WTC11 (cell line): ENCODE results near the gene ATP9A. TPM values are rescaled to one million over a fixed set of nuclear protein-coding genes. Genes with fewer than 3 reads are reported as not detected.
A peak's percentile ranks its signal among the peaks of the same experiment; 100 is the strongest.

Source experiments
- ATAC-seq: fragments of 200-7000 bp; cut with Tn5 transposase; 2 replicates; pipeline ENCODE4 v1.10.0; 2021; ENCODE audit warnings: mild to moderate bottlenecking, moderate library complexity
- CTCF ChIA-PET: fragments of 300-600 bp; sonication (Branson Sonifier 250); formaldehyde crosslinking; loops from one replicate; lab custom pipeline; 2021; ENCODE audit warnings: antibody characterized with exemption; lab: Charles Lee
- POLR2A ChIA-PET: fragments of 350-600 bp; sonication (Branson Sonifier 250); formaldehyde crosslinking; loops from one replicate; lab custom pipeline; 2021; ENCODE audit warnings: antibody characterized with exemption; lab: Charles Lee
- DNase-seq: peaks from one replicate; pipeline ENCODE4 v3.0.0; 2021; ENCODE audit warnings: low spot score
- H3K27ac Mint-ChIP-seq: 2 replicates; pipeline ENCODE4 v1.8.0; 2021; ENCODE audit warnings: mixed read lengths
- H3K27me3 Mint-ChIP-seq: 2 replicates; pipeline ENCODE4 v1.8.0; 2021; ENCODE audit warnings: low read depth, mild to moderate bottlenecking, moderate library complexity, mixed read lengths
- H3K36me3 Mint-ChIP-seq: 2 replicates; pipeline ENCODE4 v1.8.0; 2021; ENCODE audit warnings: mixed read lengths
- H3K4me1 Mint-ChIP-seq: 2 replicates; pipeline ENCODE4 v1.8.0; 2022; ENCODE audit warnings: mixed read lengths
- H3K4me3 Mint-ChIP-seq: 2 replicates; pipeline ENCODE4 v1.8.0; 2021; ENCODE audit warnings: mild to moderate bottlenecking, moderate library complexity, mixed read lengths
- H3K9me3 Mint-ChIP-seq: 2 replicates; pipeline ENCODE4 v1.8.0; 2021; ENCODE audit warnings: mixed read lengths
- ATF2 ChIP-seq: sonication (generic); formaldehyde crosslinking; IDR thresholded peaks from 2 replicates; pipeline ENCODE4 v1.8.1; 2022; ENCODE audit warnings: low read depth, missing genetic modification reagents, borderline replicate concordance
- ATF3 ChIP-seq: sonication (generic); formaldehyde crosslinking; conservative IDR thresholded peaks from 2 replicates; pipeline ENCODE4 v1.8.1; 2022; ENCODE audit warnings: mild to moderate bottlenecking, missing genetic modification reagents
- CDX4 ChIP-seq: fragments of 250-450 bp; sonication (Bioruptor Pico); IDR thresholded peaks from 2 replicates; pipeline ENCODE4 v1.9.0; 2021; ENCODE audit warnings: moderate library complexity, mild to moderate bottlenecking, inconsistent platforms, borderline replicate concordance
- CREM ChIP-seq: sonication (generic); formaldehyde crosslinking; IDR thresholded peaks from 2 replicates; pipeline ENCODE4 v1.8.1; 2022; ENCODE audit warnings: mild to moderate bottlenecking, missing genetic modification reagents, moderate library complexity
- ELF4 ChIP-seq: sonication (generic); formaldehyde crosslinking; IDR thresholded peaks from 2 replicates; pipeline ENCODE4 v1.8.1; 2022; ENCODE audit warnings: low read depth, mild to moderate bottlenecking, moderate library complexity, missing genetic modification reagents
- EMX1 ChIP-seq: fragments of 250-450 bp; sonication (Bioruptor Pico); IDR thresholded peaks from 2 replicates; pipeline ENCODE4 v1.8.0; 2021; ENCODE audit warnings: mild to moderate bottlenecking
- ESRRA ChIP-seq: sonication (generic); formaldehyde crosslinking; IDR thresholded peaks from 2 replicates; pipeline ENCODE4 v1.8.1; 2022; ENCODE audit warnings: mild to moderate bottlenecking, missing genetic modification reagents, borderline replicate concordance
- GRHL2 ChIP-seq: fragments of 250-450 bp; sonication (Bioruptor Pico); IDR thresholded peaks from 2 replicates; pipeline ENCODE4 v1.8.0; 2022; ENCODE audit warnings: mild to moderate bottlenecking, moderate library complexity; ENCODE audit not compliant: insufficient replicate concordance, severe bottlenecking
- GTF2I ChIP-seq: fragments of 250-450 bp; sonication (Bioruptor Pico); conservative IDR thresholded peaks from 2 replicates; pipeline ENCODE4 v1.4.0; 2021; ENCODE audit warnings: mild to moderate bottlenecking
- JAZF1 ChIP-seq: fragments of 250-450 bp; sonication (Bioruptor Pico); IDR thresholded peaks from 2 replicates; pipeline ENCODE4 v1.9.0; 2021; ENCODE audit warnings: moderate library complexity, mild to moderate bottlenecking, inconsistent platforms
- MAX ChIP-seq: sonication (generic); formaldehyde crosslinking; IDR thresholded peaks from 2 replicates; pipeline ENCODE4 v1.8.0; 2022; ENCODE audit warnings: mild to moderate bottlenecking, missing genetic modification reagents
- NFATC4 ChIP-seq: fragments of 250-450 bp; sonication (Bioruptor Pico); IDR thresholded peaks from 2 replicates; pipeline ENCODE4 v1.9.0; 2021; ENCODE audit warnings: mild to moderate bottlenecking
- NR1H2 ChIP-seq: sonication (generic); formaldehyde crosslinking; IDR thresholded peaks from 2 replicates; pipeline ENCODE4 v1.9.0; 2021; ENCODE audit warnings: mild to moderate bottlenecking, moderate library complexity, missing genetic modification reagents
- NR2C2 ChIP-seq: sonication (generic); formaldehyde crosslinking; IDR thresholded peaks from 2 replicates; pipeline ENCODE4 v1.8.0; 2022; ENCODE audit warnings: mild to moderate bottlenecking, missing genetic modification reagents
- NR3C1 ChIP-seq: sonication (generic); formaldehyde crosslinking; conservative IDR thresholded peaks from 2 replicates; pipeline ENCODE4 v1.8.1; 2023; ENCODE audit warnings: low read depth, mild to moderate bottlenecking, missing genetic modification reagents
- OVOL2 ChIP-seq: fragments of 250-450 bp; sonication (Bioruptor Pico); IDR thresholded peaks from 2 replicates; pipeline ENCODE4 v1.9.0; 2021; ENCODE audit warnings: mild to moderate bottlenecking, borderline replicate concordance
- PRDM15 ChIP-seq: sonication (generic); formaldehyde crosslinking; IDR thresholded peaks from 2 replicates; pipeline ENCODE4 v1.8.0; 2022; ENCODE audit warnings: missing genetic modification reagents
- PRRX2 ChIP-seq: fragments of 250-450 bp; sonication (Bioruptor Pico); IDR thresholded peaks from 2 replicates; pipeline ENCODE4 v1.8.0; 2021; ENCODE audit warnings: mild to moderate bottlenecking
- RORB ChIP-seq: fragments of 250-450 bp; sonication (Bioruptor Pico); IDR thresholded peaks from 2 replicates; pipeline ENCODE4 v1.9.0; 2021; ENCODE audit warnings: mild to moderate bottlenecking
- SOX15 ChIP-seq: fragments of 250-450 bp; sonication (Bioruptor Pico); IDR thresholded peaks from 2 replicates; pipeline ENCODE4 v1.9.0; 2021; ENCODE audit warnings: mild to moderate bottlenecking
- TEAD1 ChIP-seq: sonication (generic); formaldehyde crosslinking; IDR thresholded peaks from 2 replicates; pipeline ENCODE4 v1.8.0; 2022; ENCODE audit warnings: mild to moderate bottlenecking, missing genetic modification reagents
- ZNF138 ChIP-seq: sonication (generic); formaldehyde crosslinking; conservative IDR thresholded peaks from 2 replicates; pipeline ENCODE4 v1.8.1; 2022; ENCODE audit warnings: mild to moderate bottlenecking, moderate library complexity, missing genetic modification reagents
- ZNF219 ChIP-seq: sonication (generic); formaldehyde crosslinking; IDR thresholded peaks from 2 replicates; pipeline ENCODE4 v1.8.0; 2023; ENCODE audit warnings: missing genetic modification reagents, mild to moderate bottlenecking, borderline replicate concordance
- ZNF416 ChIP-seq: fragments of 250-450 bp; sonication (Bioruptor Pico); IDR thresholded peaks from 2 replicates; pipeline ENCODE4 v1.9.0; 2021; ENCODE audit warnings: mild to moderate bottlenecking, inconsistent platforms
- ZNF423 ChIP-seq: fragments of 250-450 bp; sonication (Bioruptor Pico); IDR thresholded peaks from 2 replicates; pipeline ENCODE4 v2.1.2; 2022; ENCODE audit warnings: mild to moderate bottlenecking, moderate library complexity
- ZNF425 ChIP-seq: fragments of 250-450 bp; sonication (Bioruptor Pico); conservative IDR thresholded peaks from 2 replicates; pipeline ENCODE4 v1.9.0; 2021; ENCODE audit warnings: mild to moderate bottlenecking
- ZNF671 ChIP-seq: fragments of 250-450 bp; sonication (Bioruptor Pico); IDR thresholded peaks from 2 replicates; pipeline ENCODE4 v1.8.0; 2021; ENCODE audit warnings: mild to moderate bottlenecking
- ZSCAN18 ChIP-seq: fragments of 250-450 bp; sonication (Bioruptor Pico); IDR thresholded peaks from 2 replicates; pipeline ENCODE4 v2.1.2; 2022; ENCODE audit warnings: mild to moderate bottlenecking, moderate library complexity
- total RNA-seq: library from RNA; stranded (reverse); gene quantifications from 3 replicates; pipeline ENCODE4 v1.2.3, GENCODE V29; 2021

ATP9A gene
- total RNA-seq, 1 experiment from 2014 or later, result 5.0 TPM

GRCh38 chr20:51729771-51730170 is 38.4 kb downstream of the ATP9A start:
- ChIA-PET POLR2A (no interaction called here), CTCF (no interaction called here)
- no peaks in the 10 kb centered on the region for H3K36me3 Mint-ChIP-seq
- no peak overlapping the region for H3K4me3 Mint-ChIP-seq
- DNase-seq, result no peak
- no peaks in the 10 kb centered on the region for H3K9me3 Mint-ChIP-seq
- peak overlapping the region; percentile 60; the same call in 1 of the 2 replicates for H3K27ac Mint-ChIP-seq
- ATAC-seq, result no peak
- no peaks in the 10 kb centered on the region for H3K27me3 Mint-ChIP-seq
- H3K4me1 Mint-ChIP-seq, result peaks cover 6% of the 10 kb centered on the region
- TF ChIP-seq ATF3 (CRISPR knock-in tag), result no peak
- TF ChIP-seq NFATC4, result no peak
- TF ChIP-seq ZNF671 (CRISPR knock-in tag), result no peak
- TF ChIP-seq JAZF1 (CRISPR knock-in tag), result no peak
- TF ChIP-seq TEAD1 (CRISPR knock-in tag), result no peak
- TF ChIP-seq NR2C2 (CRISPR knock-in tag), result no peak
- TF ChIP-seq ZSCAN18 (CRISPR knock-in tag), result no peak
- TF ChIP-seq OVOL2 (CRISPR knock-in tag), result no peak
- TF ChIP-seq ZNF416, result no peak
- TF ChIP-seq EMX1, result no peak
- TF ChIP-seq ESRRA, result no peak
- no peak for TF ChIP-seq MAX
- no peak for TF ChIP-seq NR3C1 (CRISPR knock-in tag)
- no peak for TF ChIP-seq NR1H2 (CRISPR knock-in tag)
- TF ChIP-seq CDX4 (CRISPR knock-in tag), result no peak
- no peak for TF ChIP-seq GTF2I
- no peak for TF ChIP-seq ZNF423
- no peak for TF ChIP-seq PRDM15
- no peak for TF ChIP-seq RORB

- Mint-ChIP-seq H3K36me3 (no peaks in the 10 kb centered on the region), H3K4me3 (no peak overlapping the region), H3K9me3 (no peaks in the 10 kb centered on the region), H3K4me1 (peaks cover 6% of the 10 kb centered on the region), H3K27me3 (no peaks in the 10 kb centered on the region), H3K27ac (no peak overlapping the region)
- ChIA-PET POLR2A (no interaction called here), CTCF (interaction anchor here (0.6 kb wide), 1 partner anchor 101 kb away, joined by 4 read pairs; no protein-coding TSS in a partner anchor)
- DNase-seq (no peak), ATAC-seq (no peak)
- no peak for TF ChIP-seq ZNF423
- TF ChIP-seq ATF2 (CRISPR knock-in tag), result no peak
- no peak for TF ChIP-seq ZNF425 (CRISPR knock-in tag)
- no peak for TF ChIP-seq SOX15 (CRISPR knock-in tag)
- TF ChIP-seq CDX4 (CRISPR knock-in tag), result no peak
- no peak for TF ChIP-seq PRRX2 (CRISPR knock-in tag)
- TF ChIP-seq NR1H2 (CRISPR knock-in tag), result no peak
- no peak for TF ChIP-seq ZNF138 (CRISPR knock-in tag)
- no peak for TF ChIP-seq NFATC4
- TF ChIP-seq ZNF219 (CRISPR knock-in tag), result no peak
- no peak for TF ChIP-seq ZNF416
- TF ChIP-seq CREM (CRISPR knock-in tag), result no peak
- no peak for TF ChIP-seq GRHL2
- TF ChIP-seq ELF4 (CRISPR knock-in tag), result no peak
Measured at GRCh38 chr20:51728737-51729136, 39.5 kb downstream of the ATP9A start.
